Middle frontal gyrus (tissue), 1 donor: Measurements from ENCODE around the gene OR10AD1.
"Not testable (repeated sequence)": the region's sequence is repeated elsewhere in the genome, so short reads cannot be mapped to it uniquely, and the experiment has no call there.

Source experiments
- DNase-seq: peaks from one replicate; pipeline ENCODE4 v3.0.0-alpha.2; 2015; ENCODE audit warnings: low spot score; ENCODE audit errors: extremely low spot score

Gene OR10AD1, protein sequence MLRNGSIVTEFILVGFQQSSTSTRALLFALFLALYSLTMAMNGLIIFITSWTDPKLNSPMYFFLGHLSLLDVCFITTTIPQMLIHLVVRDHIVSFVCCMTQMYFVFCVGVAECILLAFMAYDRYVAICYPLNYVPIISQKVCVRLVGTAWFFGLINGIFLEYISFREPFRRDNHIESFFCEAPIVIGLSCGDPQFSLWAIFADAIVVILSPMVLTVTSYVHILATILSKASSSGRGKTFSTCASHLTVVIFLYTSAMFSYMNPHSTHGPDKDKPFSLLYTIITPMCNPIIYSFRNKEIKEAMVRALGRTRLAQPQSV

DNA sequence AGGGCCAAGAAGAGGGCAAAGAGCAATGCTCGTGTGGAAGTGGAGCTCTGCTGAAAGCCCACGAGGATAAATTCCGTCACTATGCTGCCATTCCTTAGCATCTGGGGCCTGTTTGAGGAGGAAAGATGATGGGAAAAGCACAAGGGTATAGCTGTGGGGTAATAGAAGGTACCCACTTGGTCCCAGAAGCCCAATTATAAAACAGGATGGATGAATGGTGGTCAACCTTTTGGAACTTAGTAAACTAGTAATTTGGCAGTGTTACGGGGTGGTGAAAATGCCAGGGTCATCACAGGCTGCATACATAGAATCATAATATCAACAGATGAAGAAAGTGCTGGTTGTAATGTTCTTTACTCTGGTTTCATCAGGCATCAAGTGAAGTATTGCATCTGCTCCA, at the start of gene OR10AD1:
OR10AD1 (minus strand) TSS at position 101 of the 400 bp plus-strand sequence; CDS start at position 101, 0 bp downstream.
- no peak for DNase-seq

GRCh38 chr12:48247181-48247966, 44.3 kb upstream of the OR10AD1 start:
- no peak for DNase-seq

DNA sequence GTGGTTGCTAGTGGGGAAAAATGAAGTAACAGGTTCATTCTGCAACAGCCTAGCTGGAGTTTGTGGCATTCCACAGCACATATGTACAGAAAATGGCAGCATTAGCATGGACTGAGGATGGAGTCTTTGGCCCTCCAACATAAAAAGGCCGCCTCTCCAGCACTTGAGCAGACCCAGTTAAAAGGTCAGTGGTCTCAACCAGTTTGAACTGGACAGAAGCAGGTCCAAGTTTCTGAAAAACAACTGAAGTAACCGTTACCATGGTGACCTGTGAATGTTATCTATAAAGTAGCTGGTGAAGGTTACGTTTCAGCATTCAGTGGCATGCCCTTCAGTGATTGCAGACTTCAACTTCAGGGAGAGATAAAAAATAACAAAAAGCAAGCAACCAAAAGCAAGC, 34.1 kb upstream of the OR10AD1 start:
- no peak for DNase-seq

GRCh38 chr12:48235796-48236333, 32.8 kb upstream of the OR10AD1 start:
- no peak for DNase-seq

DNA sequence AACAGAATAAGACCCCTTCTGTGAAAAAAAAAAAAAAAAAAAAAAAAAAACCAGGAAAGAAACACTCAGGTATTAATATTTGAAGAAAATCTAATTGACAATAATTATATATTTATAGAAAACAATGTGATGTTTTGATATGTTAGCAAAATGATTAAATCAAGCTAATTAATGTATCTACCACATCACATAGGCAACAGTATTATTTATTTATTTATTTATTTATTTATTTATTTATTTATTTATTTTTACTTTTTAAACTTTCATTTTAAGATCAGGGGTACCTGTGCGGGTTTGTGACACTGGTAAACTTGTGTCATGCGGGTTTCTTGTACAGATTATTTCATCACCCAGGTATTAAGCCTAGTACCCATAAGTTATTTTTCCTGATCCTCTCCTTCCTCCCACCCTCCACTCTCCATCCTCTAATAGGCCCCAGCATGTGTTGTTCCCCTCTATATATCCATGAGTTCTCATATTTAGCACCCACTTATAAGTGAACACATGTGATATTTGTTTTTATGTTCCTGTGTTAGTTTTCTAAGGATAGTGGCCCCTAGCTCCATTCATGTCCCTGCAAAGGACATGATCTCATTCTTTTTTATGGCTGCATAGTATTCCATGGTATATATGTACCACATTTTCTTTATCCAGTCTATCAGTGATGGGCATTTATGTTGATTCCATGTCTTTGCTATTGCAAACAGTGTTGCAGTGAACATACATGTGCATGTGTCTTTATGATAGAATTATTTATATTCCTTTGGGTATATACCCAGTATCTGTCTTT, 28.3 kb upstream of the OR10AD1 start:
- not testable (repeated sequence) for DNase-seq

DNA sequence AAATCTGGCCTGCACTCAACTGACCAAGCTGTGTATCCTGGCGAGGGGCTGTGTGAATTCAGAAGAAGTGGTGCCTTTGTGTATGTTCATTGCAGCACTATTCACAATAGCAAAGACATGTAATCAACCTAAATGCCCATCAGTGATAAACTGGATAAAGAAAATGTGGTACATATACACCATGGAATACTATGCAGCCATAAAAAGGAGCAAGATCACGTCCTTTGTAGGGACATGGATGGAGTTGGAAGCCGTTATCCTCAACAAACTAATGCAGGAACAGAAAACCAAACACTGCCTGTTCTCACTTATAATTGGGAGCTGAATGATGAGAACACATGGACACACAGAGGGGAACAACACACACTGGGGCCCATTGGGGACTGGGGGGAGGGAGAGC, 21.4 kb upstream of the OR10AD1 start:
- DNase-seq, result not testable (repeated sequence)

GRCh38 chr12:48221645-48222044, 18.6 kb upstream of the OR10AD1 start:
- no peak for DNase-seq

GRCh38 chr12:48220701-48221100, 17.6 kb upstream of the OR10AD1 start:
- no peak for DNase-seq

DNA sequence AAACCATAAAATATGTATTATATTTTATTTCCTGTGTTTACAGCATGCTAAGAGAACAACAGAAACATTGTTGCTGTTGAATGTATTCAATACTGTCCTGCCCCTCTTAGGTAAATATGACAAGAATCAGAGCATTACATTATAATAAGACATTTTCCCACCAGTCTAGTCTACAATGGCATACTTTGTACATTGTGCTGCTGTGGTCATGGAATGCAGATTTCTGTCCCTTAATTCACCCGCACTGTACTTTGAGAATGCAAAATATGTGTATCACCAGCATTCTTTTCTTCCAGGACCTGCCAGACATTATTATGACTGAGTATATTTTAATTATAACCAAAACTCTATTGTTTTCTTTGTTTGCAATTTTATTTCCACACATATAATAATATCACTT, 16.5 kb upstream of the OR10AD1 start:
- no peak for DNase-seq

GRCh38 chr12:48216785-48217184, 13.7 kb upstream of the OR10AD1 start:
- no peak for DNase-seq

DNA sequence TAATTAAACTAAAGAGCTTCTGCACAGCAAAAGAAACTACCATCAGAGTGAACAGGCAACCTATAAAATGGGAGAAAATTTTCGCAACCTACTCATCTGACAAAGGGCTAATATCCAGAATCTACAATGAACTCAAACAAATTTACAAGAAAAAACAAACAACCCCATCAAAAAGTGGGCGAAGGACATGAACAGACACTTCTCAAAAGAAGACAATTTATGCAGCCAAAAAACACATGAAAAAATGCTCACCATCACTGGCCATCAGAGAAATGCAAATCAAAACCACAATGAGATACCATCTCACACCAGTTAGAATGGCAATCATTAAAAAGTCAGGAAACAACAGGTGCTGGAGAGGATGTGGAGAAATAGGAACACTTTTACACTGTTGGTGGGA, 6.4 kb upstream of the OR10AD1 start:
- not testable (repeated sequence) for DNase-seq

DNA sequence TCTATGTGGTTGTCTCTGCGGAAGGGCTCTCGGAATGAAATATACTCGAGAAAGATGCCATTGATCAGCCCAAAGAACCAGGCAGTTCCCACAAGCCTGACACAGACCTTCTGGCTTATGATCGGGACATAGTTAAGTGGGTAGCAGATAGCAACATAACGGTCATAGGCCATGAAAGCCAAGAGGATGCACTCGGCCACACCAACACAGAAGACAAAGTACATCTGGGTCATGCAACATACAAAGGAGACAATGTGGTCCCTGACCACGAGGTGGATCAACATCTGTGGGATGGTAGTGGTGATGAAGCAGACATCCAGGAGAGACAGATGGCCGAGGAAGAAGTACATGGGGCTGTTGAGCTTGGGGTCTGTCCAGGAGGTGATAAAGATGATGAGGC, 326 bp downstream of the OR10AD1 start:
- no peak for DNase-seq

DNA sequence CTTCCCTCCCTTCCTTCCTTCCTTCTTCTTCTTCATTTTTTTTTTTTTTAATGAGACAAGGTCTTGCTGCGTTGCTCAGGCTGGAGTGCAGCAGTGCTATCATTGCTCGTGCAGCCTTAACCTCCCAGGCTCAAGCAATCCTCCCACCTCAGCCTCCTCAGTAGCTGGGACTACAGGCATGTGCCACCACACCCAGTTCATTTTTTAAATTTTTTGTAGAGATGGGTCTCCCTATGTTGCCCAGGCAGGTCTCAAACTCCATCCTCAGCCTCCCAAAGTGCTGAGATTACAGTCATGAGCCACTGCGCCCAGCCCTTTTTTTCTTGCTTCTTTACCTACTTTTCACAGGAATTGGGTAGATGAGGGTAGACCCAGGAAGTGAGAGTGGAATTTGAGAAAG, 1.6 kb downstream of the OR10AD1 start:
- no peak for DNase-seq

- DNase-seq, result no peak
These were observed 2.0 kb downstream of the OR10AD1 start for GRCh38 chr12:48201091-48201490.

- DNase-seq, result no peak
These were observed 3.3 kb downstream of the OR10AD1 start for GRCh38 chr12:48199774-48200221.

GRCh38 chr12:48198985-48199384, 4.1 kb downstream of the OR10AD1 start:
- DNase-seq, result no peak

DNA sequence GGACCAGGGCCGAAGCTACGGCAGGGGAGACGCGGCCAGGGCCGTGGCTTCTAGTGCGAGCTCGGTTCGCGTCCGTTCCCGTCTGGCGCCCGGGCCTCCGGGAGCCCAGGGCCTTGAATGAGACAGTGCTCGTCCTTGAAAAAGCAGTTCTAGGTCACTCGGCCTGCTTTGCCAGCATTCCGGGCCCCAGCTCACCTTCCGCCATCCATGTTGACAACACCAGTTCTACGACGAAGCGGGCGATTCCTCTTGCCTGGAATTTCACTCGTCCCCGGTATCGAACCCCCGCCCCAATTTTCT, 4.5 kb downstream of the OR10AD1 start:
- no peak for DNase-seq

GRCh38 chr12:48197971-48198671, 5.0 kb downstream of the OR10AD1 start:
- DNase-seq, result peak; percentile 88

DNA sequence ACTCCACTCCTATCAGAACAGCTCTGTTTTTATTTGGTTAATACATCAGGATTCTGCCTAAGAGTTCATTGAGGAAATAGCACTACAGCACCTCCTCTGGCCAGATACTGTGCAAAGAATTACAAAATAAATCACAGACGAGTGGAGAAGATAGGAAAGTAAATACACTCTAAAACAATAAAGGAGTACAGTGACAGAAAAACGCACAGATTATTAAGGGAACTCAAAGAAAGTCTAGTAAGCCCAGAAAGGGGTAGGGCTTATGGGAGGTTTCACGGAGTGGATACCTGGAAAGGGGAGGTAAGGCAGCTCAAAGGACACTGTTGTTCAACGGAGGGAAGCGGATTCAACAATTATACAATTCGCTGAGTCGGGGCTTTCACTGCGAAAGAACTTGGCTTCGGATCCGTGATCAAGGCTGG, 5.5 kb downstream of the OR10AD1 start:
- DNase-seq, result no peak

- no peak for DNase-seq
These were observed 8.3 kb downstream of the OR10AD1 start for GRCh38 chr12:48194799-48195201.

DNA sequence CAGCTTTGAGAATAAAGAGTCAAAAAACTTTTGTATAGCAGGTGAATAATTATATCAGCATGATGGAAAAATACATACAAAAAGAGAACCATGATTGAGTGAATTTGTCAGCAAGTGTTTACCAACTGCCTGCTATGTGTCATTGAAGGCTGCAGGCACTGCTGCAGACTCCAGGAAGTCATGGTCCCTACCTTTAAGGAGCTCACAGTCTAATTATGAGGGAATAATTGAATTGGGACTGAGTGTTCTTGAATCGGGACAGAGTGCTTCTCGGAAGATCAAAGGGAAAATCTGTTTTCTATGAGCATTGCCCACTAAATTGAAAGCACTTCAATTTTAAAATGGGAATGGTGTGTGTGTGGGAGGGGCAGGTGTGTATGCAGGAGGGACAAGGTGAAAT, 9.5 kb downstream of the OR10AD1 start:
- no peak for DNase-seq
